Astrocyte (in vitro differentiated cells and primary cell): ENCODE results near the gene CASP5. TPM values are rescaled to one million over a fixed set of nuclear protein-coding genes. Genes with fewer than 3 reads are reported as not detected.

Source experiments
- DNase-seq: peaks from one replicate; pipeline ENCODE4 v3.0.0-alpha.2; 2010; ENCODE audit warnings: low read depth
- FAIRE-seq: peaks from 2 replicates; lab custom pipeline; 2011; peaks lifted over from hg19 to GRCh38; lab: Jason Lieb, UNC
- H2AFZ ChIP-seq: 2 replicates; pipeline ENCODE4 v1.6.0; 2012; ENCODE audit warnings: low read depth, low read length, inconsistent platforms
- H3K27ac ChIP-seq: 2 replicates; pipeline ENCODE4 v1.5.1; 2011; ENCODE audit warnings: low read depth, low read length, inconsistent platforms
- H3K27me3 ChIP-seq: 2 replicates; pipeline ENCODE4 v1.6.0; 2011; ENCODE audit warnings: low read length, inconsistent platforms; ENCODE audit not compliant: insufficient read depth
- H3K36me3 ChIP-seq: 2 replicates; pipeline ENCODE4 v1.5.1; 2011; ENCODE audit warnings: low read length, inconsistent platforms; ENCODE audit not compliant: insufficient read depth
- H3K4me1 ChIP-seq: 2 replicates; pipeline ENCODE4 v1.5.1; 2011; ENCODE audit warnings: low read length, inconsistent platforms; ENCODE audit not compliant: insufficient read depth
- H3K4me2 ChIP-seq: 2 replicates; pipeline ENCODE4 v1.6.0; 2012; ENCODE audit warnings: low read length, inconsistent platforms
- H3K4me3 ChIP-seq: 2 replicates; pipeline ENCODE4 v1.5.1; 2011; ENCODE audit warnings: low read depth, mild to moderate bottlenecking, low read length, inconsistent platforms; ENCODE audit not compliant: insufficient read depth
- H3K79me2 ChIP-seq: 2 replicates; pipeline ENCODE4 v1.6.0; 2012; ENCODE audit warnings: mild to moderate bottlenecking, low read length, inconsistent platforms; ENCODE audit not compliant: insufficient read depth
- H3K9ac ChIP-seq: 2 replicates; pipeline ENCODE4 v1.6.0; 2012; ENCODE audit warnings: mild to moderate bottlenecking, low read length, inconsistent platforms
- H3K9me3 ChIP-seq: 2 replicates; pipeline ENCODE4 v1.5.1; 2012; ENCODE audit warnings: low read depth, mild to moderate bottlenecking, low read length, inconsistent platforms; ENCODE audit not compliant: insufficient read depth
- H4K20me1 ChIP-seq: 2 replicates; pipeline ENCODE4 v1.6.0; 2012; ENCODE audit warnings: low read length, inconsistent platforms; ENCODE audit not compliant: insufficient read depth
- H3K27ac Mint-ChIP-seq: one replicate; pipeline ENCODE4 v1.8.0; 2021; ENCODE audit warnings: mild to moderate bottlenecking, mixed read lengths; ENCODE audit not compliant: unreplicated experiment
- H3K27me3 Mint-ChIP-seq: one replicate; pipeline ENCODE4 v1.8.0; 2021; ENCODE audit warnings: low read depth, mixed read lengths; ENCODE audit not compliant: unreplicated experiment
- H3K36me3 Mint-ChIP-seq: one replicate; pipeline ENCODE4 v1.8.0; 2021; ENCODE audit warnings: low read depth, mixed read lengths; ENCODE audit not compliant: unreplicated experiment
- H3K4me1 Mint-ChIP-seq: one replicate; pipeline ENCODE4 v1.8.0; 2021; ENCODE audit warnings: low read depth, mixed read lengths; ENCODE audit not compliant: unreplicated experiment
- H3K4me3 Mint-ChIP-seq: one replicate; pipeline ENCODE4 v1.8.0; 2021; ENCODE audit warnings: mild to moderate bottlenecking, moderate library complexity, mixed read lengths; ENCODE audit not compliant: unreplicated experiment
- H3K9me3 Mint-ChIP-seq: one replicate; pipeline ENCODE4 v1.8.0; 2021; ENCODE audit warnings: mild to moderate bottlenecking, mixed read lengths; ENCODE audit not compliant: unreplicated experiment
- EZH2 ChIP-seq: IDR thresholded peaks from 2 replicates; pipeline ENCODE4 v1.6.1; 2012; ENCODE audit warnings: mild to moderate bottlenecking, low read length, inconsistent platforms; ENCODE audit not compliant: insufficient read depth
- total RNA-seq: library from RNA; stranded (reverse); gene quantifications from 2 replicates; pipeline ENCODE4 v1.2.1, GENCODE V29; 2021
- TF ChIP-seq, protein P1 (sequence below): IDR thresholded peaks from 2 replicates; pipeline ENCODE4 v1.5.1; 2011; ENCODE audit warnings: low read depth, mild to moderate bottlenecking, inconsistent platforms, low read length, moderate library complexity; ENCODE audit not compliant: insufficient read depth

Gene CASP5
- total RNA-seq, 1 donor from 2014 or later = not detected

DNA sequence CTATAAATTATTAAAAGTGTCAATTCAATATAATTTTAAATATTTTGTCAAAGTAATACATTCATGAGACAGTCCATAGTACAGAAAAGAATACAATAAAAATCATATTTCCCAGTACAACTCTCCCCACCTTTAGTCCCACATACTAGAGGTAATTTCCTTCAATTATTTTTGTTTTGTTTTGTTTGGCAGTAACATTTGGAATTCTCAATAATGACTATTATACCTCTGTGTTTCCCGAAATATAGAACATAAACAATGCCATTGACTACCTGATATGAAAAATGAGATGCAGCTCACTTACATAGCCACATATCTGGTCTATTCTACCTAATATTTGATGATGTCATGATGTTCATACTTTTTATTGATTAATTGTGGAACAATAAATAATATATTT lies 30.2 kb downstream of the CASP5 start:
- Histone ChIP-seq H4K20me1 (no peaks in the 10 kb centered on the region), H3K27ac (no peak overlapping the region), H3K79me2 (no peaks in the 10 kb centered on the region), H3K9ac (no peak overlapping the region), H3K4me1 (no peaks in the 10 kb centered on the region), H3K9me3 (no peaks in the 10 kb centered on the region), H2AFZ (no peak overlapping the region), H3K4me2 (no peak overlapping the region), H3K27me3 (no peaks in the 10 kb centered on the region), H3K36me3 (no peaks in the 10 kb centered on the region), H3K4me3 (no peak overlapping the region)
- TF ChIP-seq, protein P1, sequence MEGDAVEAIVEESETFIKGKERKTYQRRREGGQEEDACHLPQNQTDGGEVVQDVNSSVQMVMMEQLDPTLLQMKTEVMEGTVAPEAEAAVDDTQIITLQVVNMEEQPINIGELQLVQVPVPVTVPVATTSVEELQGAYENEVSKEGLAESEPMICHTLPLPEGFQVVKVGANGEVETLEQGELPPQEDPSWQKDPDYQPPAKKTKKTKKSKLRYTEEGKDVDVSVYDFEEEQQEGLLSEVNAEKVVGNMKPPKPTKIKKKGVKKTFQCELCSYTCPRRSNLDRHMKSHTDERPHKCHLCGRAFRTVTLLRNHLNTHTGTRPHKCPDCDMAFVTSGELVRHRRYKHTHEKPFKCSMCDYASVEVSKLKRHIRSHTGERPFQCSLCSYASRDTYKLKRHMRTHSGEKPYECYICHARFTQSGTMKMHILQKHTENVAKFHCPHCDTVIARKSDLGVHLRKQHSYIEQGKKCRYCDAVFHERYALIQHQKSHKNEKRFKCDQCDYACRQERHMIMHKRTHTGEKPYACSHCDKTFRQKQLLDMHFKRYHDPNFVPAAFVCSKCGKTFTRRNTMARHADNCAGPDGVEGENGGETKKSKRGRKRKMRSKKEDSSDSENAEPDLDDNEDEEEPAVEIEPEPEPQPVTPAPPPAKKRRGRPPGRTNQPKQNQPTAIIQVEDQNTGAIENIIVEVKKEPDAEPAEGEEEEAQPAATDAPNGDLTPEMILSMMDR = no peak
- TF ChIP-seq EZH2 = no peak
- H3K36me3 Mint-ChIP-seq = no peaks in the 10 kb centered on the region
- no peaks in the 10 kb centered on the region for H3K27me3 Mint-ChIP-seq
- no peaks in the 10 kb centered on the region for H3K4me1 Mint-ChIP-seq
- no peak overlapping the region for H3K4me3 Mint-ChIP-seq
- no peak for FAIRE-seq
- H3K9me3 Mint-ChIP-seq = no peaks in the 10 kb centered on the region
- H3K27ac Mint-ChIP-seq = no peak overlapping the region
- DNase-seq = no peak

DNA sequence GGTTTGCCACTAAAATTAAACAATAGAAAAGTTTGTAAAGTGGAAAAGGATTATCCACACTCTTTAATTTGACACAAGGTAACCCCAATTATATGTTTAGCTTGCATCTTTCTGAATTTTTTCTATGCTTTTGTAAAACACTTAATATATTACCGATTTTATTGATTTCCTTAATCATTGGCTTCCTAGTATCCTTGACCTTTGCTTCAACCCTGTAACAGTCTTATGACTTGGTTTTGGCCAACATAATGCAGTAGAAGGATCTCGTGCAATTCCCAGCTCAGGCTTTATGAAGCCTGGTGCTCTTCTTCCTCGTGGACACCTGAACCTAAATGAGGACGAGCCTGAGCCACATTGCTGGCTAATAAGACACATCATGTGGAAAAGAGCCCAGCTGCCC lies 31.0 kb downstream of the CASP5 start:
- Mint-ChIP-seq H3K27me3 (no peaks in the 10 kb centered on the region), H3K36me3 (no peaks in the 10 kb centered on the region), H3K4me3 (no peak overlapping the region), H3K9me3 (no peaks in the 10 kb centered on the region), H3K4me1 (no peaks in the 10 kb centered on the region), H3K27ac (no peak overlapping the region)
- H3K79me2 ChIP-seq = no peaks in the 10 kb centered on the region
- no peak for TF ChIP-seq EZH2
- TF ChIP-seq, protein P1 = no peak
- no peak for DNase-seq
- no peaks in the 10 kb centered on the region for H3K9me3 ChIP-seq
- H3K9ac ChIP-seq = no peak overlapping the region
- H3K27me3 ChIP-seq = no peaks in the 10 kb centered on the region
- no peaks in the 10 kb centered on the region for H3K36me3 ChIP-seq
- no peak overlapping the region for H3K4me2 ChIP-seq
- no peaks in the 10 kb centered on the region for H4K20me1 ChIP-seq
- H3K4me3 ChIP-seq = no peak overlapping the region
- FAIRE-seq = no peak
- no peak overlapping the region for H2AFZ ChIP-seq
- H3K27ac ChIP-seq = no peak overlapping the region
- no peaks in the 10 kb centered on the region for H3K4me1 ChIP-seq

DNA sequence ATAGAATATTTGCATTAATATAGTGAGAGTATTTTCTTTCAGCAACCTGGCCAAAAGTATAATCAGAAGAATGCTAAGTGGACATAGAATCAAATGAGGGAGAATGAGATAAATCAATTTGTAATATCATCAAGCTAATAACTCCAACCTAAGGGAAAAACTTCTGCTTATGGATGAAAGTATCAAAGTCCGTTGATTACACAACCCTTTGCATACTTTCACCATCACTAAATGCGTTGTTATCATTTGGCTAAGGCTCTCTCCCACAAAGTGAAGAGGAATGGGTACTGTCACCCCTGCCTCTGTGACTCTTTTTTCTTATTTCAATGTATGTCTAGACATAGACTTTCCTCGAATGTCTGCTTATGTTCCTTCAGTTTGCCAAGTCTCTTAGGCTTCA lies 38.2 kb downstream of the CASP5 start:
- no peaks in the 10 kb centered on the region for H3K4me1 Mint-ChIP-seq
- Histone ChIP-seq H3K4me1 (no peaks in the 10 kb centered on the region), H3K27me3 (no peaks in the 10 kb centered on the region), H3K27ac (no peak overlapping the region), H3K4me2 (no peak overlapping the region), H3K4me3 (no peak overlapping the region), H4K20me1 (no peaks in the 10 kb centered on the region), H2AFZ (no peak overlapping the region), H3K36me3 (no peaks in the 10 kb centered on the region), H3K79me2 (no peaks in the 10 kb centered on the region), H3K9me3 (no peaks in the 10 kb centered on the region), H3K9ac (no peak overlapping the region)
- H3K4me3 Mint-ChIP-seq = no peak overlapping the region
- H3K9me3 Mint-ChIP-seq = no peaks in the 10 kb centered on the region
- FAIRE-seq = no peak
- H3K27ac Mint-ChIP-seq = no peak overlapping the region
- no peaks in the 10 kb centered on the region for H3K27me3 Mint-ChIP-seq
- H3K36me3 Mint-ChIP-seq = no peaks in the 10 kb centered on the region
- TF ChIP-seq EZH2 = no peak
- TF ChIP-seq, protein P1 = no peak
- DNase-seq = no peak
